LNCaP clone FGC (cell line): ENCODE data around the gene MYRF.

Experiments
- DNase-seq: peaks from one replicate; pipeline ENCODE4 v3.0.0-alpha.2; 2011; ENCODE audit warnings: low read depth
- H3K4me3 ChIP-seq: 2 replicates; pipeline ENCODE4 v1.5.1; 2011; ENCODE audit warnings: mild to moderate bottlenecking, low read depth, low read length, control low read depth
- CTCF ChIP-seq: IDR thresholded peaks from 2 replicates; pipeline ENCODE4 v1.5.1; 2012; ENCODE audit warnings: mild to moderate bottlenecking; ENCODE audit not compliant: control insufficient read depth, insufficient read depth; ENCODE audit errors: extremely low read depth

Gene MYRF

DNA sequence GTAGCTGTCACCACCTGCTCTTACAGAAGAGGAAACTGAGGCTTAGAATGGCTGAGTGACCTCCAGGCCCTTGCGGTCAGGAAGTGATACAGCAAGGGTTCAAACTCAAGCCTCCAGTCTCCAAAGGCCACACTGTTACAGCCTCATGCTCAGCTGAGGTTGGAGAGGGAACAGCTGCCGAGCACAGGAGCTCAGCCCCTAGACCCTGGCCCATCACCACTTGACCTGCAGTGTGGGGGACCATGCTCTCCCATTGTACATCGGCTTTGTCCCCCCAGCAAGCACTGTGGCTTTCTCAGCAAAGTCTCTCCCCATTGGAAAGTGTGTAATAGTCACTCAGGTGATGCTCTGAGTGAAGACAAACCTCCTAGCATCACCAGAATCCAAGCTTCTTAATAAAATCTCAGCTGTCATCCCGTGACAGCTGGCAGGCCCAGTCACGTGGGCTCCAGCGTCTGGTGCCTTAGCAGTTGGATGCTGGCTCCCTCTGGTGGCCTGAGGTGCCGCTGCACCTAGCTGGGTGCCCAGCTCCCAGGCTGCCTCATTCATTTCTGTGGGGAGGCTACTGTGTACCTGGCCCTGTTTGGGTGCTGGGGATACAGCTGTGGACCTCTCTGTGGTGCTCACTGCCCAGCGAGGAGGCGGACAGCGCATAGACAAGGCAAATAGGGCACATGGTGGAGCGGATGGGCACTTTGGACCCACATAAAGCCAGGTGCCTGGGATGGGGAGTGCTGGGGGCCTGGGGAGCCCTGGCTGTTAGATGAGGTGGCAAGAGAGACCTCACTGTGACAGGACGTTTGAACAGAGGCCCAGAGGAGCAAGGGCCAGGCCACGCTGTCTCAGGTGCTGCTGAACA, 19.1 kb upstream of the MYRF start:
- DNase-seq, result peak; percentile 59
- no peak overlapping the region for H3K4me3 ChIP-seq
- TF ChIP-seq CTCF, result peak; percentile 99

GRCh38 chr11:61734767-61735166, 17.7 kb upstream of the MYRF start:
- H3K4me3 ChIP-seq, result no peak overlapping the region
- TF ChIP-seq CTCF, result no peak
- no peak for DNase-seq

DNA sequence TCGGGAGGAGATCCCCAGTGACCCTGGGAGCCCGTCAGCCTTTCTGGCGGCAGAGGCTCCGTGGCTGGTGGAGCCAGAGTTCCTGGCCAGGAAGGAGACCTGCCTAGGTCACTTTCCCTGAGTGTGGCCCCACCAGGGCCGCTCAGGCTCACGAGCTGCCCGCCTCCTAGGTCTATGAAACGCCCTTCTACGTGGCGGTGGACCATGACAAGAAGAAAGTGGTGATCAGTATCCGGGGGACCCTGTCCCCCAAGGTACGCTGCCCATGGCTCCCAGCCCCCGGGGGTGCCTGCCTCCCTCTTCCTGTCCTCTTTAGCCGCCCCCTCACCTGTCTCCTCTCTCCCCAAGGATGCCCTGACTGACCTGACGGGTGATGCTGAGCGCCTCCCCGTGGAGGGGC, 17.0 kb upstream of the MYRF start:
- H3K4me3 ChIP-seq, result no peak overlapping the region
- no peak for TF ChIP-seq CTCF
- no peak for DNase-seq

DNA sequence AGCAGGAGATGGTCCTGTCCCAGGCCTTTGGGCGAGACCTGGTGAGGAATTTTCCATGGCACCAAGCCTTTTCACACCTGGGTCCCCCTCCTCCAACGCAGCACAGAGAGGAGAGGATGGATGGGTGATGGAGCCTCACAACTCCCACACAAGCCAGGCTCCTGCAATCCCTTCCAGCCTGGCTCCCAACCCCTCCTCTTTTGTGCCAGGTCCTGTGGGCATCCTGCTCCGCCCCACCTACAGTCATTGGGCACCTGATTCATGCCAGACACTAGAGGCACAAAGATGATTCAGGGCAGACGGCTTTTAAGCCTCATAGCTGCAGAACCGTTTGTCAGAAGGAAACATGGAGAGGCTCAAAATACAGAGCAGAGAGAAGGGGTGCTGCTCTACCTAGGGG, 16.1 kb upstream of the MYRF start:
- DNase-seq, result no peak
- no peak for TF ChIP-seq CTCF

GRCh38 chr11:61737131-61737530, 15.3 kb upstream of the MYRF start:
- DNase-seq, result no peak
- TF ChIP-seq CTCF, result no peak
- no peak overlapping the region for H3K4me3 ChIP-seq

More for the DNA sequence above, 16.1 kb upstream of the MYRF start:
- H3K4me3 ChIP-seq, result no peak overlapping the region

GRCh38 chr11:61737636-61738386, 14.6 kb upstream of the MYRF start:
- TF ChIP-seq CTCF, result no peak
- no peak overlapping the region for H3K4me3 ChIP-seq
- no peak for DNase-seq
